ENCODE results near the gene CARMIL1. TPM values are rescaled to one million over a fixed set of nuclear protein-coding genes. Genes with fewer than 3 reads are reported as not detected.

The CARMIL1 gene
- total RNA-seq, 1 experiment from 2014 or later: 21.2 TPM

DNA sequence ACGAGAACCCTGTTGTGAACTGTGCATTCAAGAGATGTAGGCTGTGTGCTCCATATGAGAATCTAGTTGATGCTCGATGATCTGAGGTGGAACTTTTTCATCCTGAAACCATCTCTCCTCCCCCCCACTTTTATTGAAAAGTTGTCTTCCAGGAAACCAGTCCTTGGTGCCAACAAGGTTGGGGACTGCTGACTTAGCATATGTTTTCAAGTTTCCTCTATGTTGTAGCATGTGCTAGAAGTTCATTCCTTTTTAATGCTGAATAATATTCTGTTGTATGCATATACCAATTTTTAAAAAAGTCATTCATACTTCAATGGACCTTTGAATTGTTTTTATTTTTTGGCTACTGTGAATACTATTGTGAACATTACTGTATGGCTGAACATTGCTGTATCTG, 27.2 kb downstream of the CARMIL1 start:
- H3K27me3 ChIP-seq (replicated peaks): no peaks in the 10 kb centered on the region
- no peak for DNase-seq (ENCODE audit: low read depth in 1 of 2, low spot score in 2 of 2)
- no peak overlapping the region for H3K27ac ChIP-seq
- peaks cover 28% of the 10 kb centered on the region for H3K4me1 ChIP-seq (replicated peaks)
- H3K36me3 ChIP-seq: no peaks in the 10 kb centered on the region
- H3K4me3 ChIP-seq: no peak overlapping the region
- no peaks in the 10 kb centered on the region for H3K9me3 ChIP-seq (replicated peaks)

DNA sequence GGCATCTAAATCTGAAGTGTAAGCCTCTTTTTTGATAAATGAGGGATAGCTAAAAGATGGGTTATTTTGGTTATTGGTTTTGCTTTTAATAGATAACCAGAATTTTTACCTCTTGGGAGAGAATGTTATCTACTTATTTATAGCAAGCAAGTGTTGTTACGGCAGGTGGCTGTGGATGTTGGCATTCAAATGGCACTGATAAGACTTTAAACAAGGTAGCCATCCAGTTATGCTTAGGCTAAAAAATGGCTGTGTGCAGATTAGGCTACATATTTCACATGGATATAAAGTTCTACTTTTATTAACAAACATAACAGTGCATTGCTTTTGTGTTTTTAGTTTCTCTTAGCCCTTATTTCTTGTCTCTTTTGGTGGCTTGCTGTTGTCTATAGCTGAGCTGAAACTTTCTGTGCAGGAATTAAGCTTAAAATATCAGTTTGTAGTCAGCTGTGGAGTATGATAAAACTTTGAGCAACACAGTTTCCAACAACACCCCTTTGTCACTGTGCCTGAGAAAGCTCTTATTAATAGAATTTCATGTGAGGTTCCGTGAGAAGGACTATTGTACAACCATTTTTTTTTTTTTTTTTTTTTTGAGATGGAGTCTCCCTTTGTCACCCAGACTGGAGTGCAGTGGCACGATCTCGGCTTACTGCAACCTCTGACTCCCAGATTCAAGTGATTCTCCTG, 28.8 kb downstream of the CARMIL1 start:
- no peak for DNase-seq (ENCODE audit: low read depth in 1 of 2, low spot score in 2 of 2)
- Histone ChIP-seq H3K9me3 (replicated peaks) (no peaks in the 10 kb centered on the region), H3K4me1 (replicated peaks) (peaks cover 28% of the 10 kb centered on the region), H3K27ac (no peak overlapping the region), H3K36me3 (no peaks in the 10 kb centered on the region), H3K4me3 (no peak overlapping the region), H3K27me3 (replicated peaks) (no peaks in the 10 kb centered on the region)

DNA sequence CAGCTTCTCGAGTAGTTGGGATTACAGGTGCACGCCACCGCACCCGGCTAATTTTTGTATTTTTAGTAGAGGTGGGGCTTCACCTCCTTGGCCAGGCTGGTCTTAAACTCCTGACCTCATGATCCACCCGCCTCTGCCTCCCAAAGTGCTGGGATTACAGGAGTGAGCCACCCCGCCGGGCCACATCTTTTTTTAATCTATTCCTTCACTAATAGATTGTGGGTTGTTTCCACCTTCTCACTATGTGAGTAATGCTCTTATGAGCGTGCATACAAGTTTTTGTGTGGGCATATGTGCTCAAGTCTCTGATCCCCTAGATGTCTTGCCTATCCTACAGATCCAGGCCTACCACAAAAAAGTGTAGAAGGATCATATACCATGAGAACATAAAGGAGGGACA, 30.7 kb downstream of the CARMIL1 start:
- DNase-seq (ENCODE audit: low read depth in 1 of 2, low spot score in 2 of 2): no peak
- Histone ChIP-seq H3K4me3 (no peak overlapping the region), H3K27me3 (replicated peaks) (no peaks in the 10 kb centered on the region), H3K4me1 (replicated peaks) (peaks cover 25% of the 10 kb centered on the region), H3K9me3 (replicated peaks) (no peaks in the 10 kb centered on the region), H3K27ac (no peak overlapping the region), H3K36me3 (no peaks in the 10 kb centered on the region)

GRCh38 chr6:25311331-25311840, 32.2 kb downstream of the CARMIL1 start:
- Histone ChIP-seq H3K36me3 (no peaks in the 10 kb centered on the region), H3K4me3 (no peak overlapping the region), H3K27me3 (replicated peaks) (no peaks in the 10 kb centered on the region), H3K9me3 (replicated peaks) (no peaks in the 10 kb centered on the region), H3K27ac (peak overlapping the region; percentile 79), H3K4me1 (replicated peaks) (peaks cover 25% of the 10 kb centered on the region)
- peak in 1 of 2 experiments; percentile 44 for DNase-seq (ENCODE audit: low read depth in 1 of 2, low spot score in 2 of 2)

- Histone ChIP-seq H3K27ac (peak overlapping the region; percentile 79), H3K4me3 (no peak overlapping the region), H3K9me3 (replicated peaks) (no peaks in the 10 kb centered on the region)
These were observed 33.0 kb downstream of the CARMIL1 start for GRCh38 chr6:25312034-25312620.

GRCh38 chr6:25312703-25313102, 33.5 kb downstream of the CARMIL1 start:
- Histone ChIP-seq H3K27me3 (replicated peaks) (no peaks in the 10 kb centered on the region), H3K9me3 (replicated peaks) (no peaks in the 10 kb centered on the region), H3K36me3 (no peaks in the 10 kb centered on the region), H3K4me1 (replicated peaks) (peaks cover 25% of the 10 kb centered on the region), H3K4me3 (no peak overlapping the region), H3K27ac (peak overlapping the region; percentile 79)
- peak in 1 of 2 experiments; percentile 89 for DNase-seq (ENCODE audit: low read depth in 1 of 2, low spot score in 2 of 2)

More at GRCh38 chr6:25312034-25312620, 33.0 kb downstream of the CARMIL1 start:
- Histone ChIP-seq H3K4me1 (replicated peaks) (peaks cover 25% of the 10 kb centered on the region), H3K27me3 (replicated peaks) (no peaks in the 10 kb centered on the region), H3K36me3 (no peaks in the 10 kb centered on the region)
- DNase-seq (ENCODE audit: low read depth in 1 of 2, low spot score in 2 of 2): no peak

- DNase-seq (ENCODE audit: low read depth in 1 of 2, low spot score in 2 of 2): no peak
- no peaks in the 10 kb centered on the region for H3K36me3 ChIP-seq
- no peak overlapping the region for H3K27ac ChIP-seq
- no peaks in the 10 kb centered on the region for H3K9me3 ChIP-seq (replicated peaks)
- H3K27me3 ChIP-seq (replicated peaks): no peaks in the 10 kb centered on the region
- H3K4me3 ChIP-seq: no peak overlapping the region
- H3K4me1 ChIP-seq (replicated peaks): peaks cover 25% of the 10 kb centered on the region
These were observed 35.5 kb downstream of the CARMIL1 start for GRCh38 chr6:25314509-25315175.

- Histone ChIP-seq H3K27ac (no peak overlapping the region), H3K4me1 (replicated peaks) (peaks cover 32% of the 10 kb centered on the region), H3K27me3 (replicated peaks) (no peaks in the 10 kb centered on the region), H3K36me3 (no peaks in the 10 kb centered on the region), H3K9me3 (replicated peaks) (no peaks in the 10 kb centered on the region), H3K4me3 (no peak overlapping the region)
- DNase-seq (ENCODE audit: low read depth in 1 of 2, low spot score in 2 of 2): no peak
These were observed 36.3 kb downstream of the CARMIL1 start for GRCh38 chr6:25315194-25316177.

DNA sequence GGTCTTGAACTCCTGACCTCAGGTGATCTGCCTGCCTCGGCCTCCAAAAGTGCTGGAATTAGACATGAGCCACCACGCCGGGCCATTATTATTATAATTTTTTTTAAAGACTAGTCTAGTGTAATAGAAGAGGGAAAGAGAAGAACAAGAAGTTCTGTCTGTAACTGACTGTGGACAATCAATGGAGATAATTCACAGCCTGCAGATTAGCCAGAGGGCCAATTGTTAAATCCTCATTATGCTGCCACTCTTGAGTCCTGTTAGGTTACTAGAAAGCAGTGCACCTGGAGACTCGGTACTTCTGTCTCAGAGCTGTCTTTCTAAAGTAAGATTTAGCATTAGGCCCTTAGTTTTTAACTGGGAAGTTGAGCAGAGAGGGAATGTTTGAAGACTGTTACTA, 37.5 kb downstream of the CARMIL1 start:
- Histone ChIP-seq H3K4me3 (no peak overlapping the region), H3K9me3 (replicated peaks) (no peaks in the 10 kb centered on the region), H3K27me3 (replicated peaks) (no peaks in the 10 kb centered on the region), H3K36me3 (no peaks in the 10 kb centered on the region), H3K4me1 (replicated peaks) (peaks cover 24% of the 10 kb centered on the region), H3K27ac (no peak overlapping the region)
- DNase-seq (ENCODE audit: low read depth in 1 of 2, low spot score in 2 of 2): no peak

DNA sequence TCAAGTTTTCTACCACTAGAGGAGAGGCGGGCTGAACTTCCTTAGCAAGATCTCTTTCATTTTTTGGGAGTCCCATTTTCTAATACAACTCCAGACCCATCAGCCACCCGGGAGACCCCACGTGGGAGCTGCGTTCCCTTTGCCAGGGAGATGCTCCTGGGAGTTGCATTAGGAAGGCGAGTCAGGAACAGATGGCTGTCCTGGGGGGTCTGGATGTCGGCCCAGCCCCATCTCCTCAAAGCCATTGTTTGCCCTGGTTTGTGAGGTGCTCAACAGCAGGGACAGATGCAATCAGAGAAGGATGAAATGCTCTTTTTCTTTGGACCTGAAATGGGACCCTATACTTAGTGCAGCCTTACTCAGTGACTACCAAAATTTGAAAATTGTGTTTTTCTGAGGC, 39.4 kb downstream of the CARMIL1 start:
- DNase-seq (ENCODE audit: low read depth in 1 of 2, low spot score in 2 of 2): no peak
- Histone ChIP-seq H3K27ac (no peak overlapping the region), H3K4me1 (replicated peaks) (peaks cover 10% of the 10 kb centered on the region), H3K27me3 (replicated peaks) (no peaks in the 10 kb centered on the region), H3K36me3 (no peaks in the 10 kb centered on the region), H3K9me3 (replicated peaks) (no peaks in the 10 kb centered on the region), H3K4me3 (no peak overlapping the region)

- H3K36me3 ChIP-seq: no peaks in the 10 kb centered on the region
- H3K4me3 ChIP-seq: no peak overlapping the region
- peaks cover 13% of the 10 kb centered on the region for H3K4me1 ChIP-seq (replicated peaks)
- no peak overlapping the region for H3K27ac ChIP-seq
- no peaks in the 10 kb centered on the region for H3K27me3 ChIP-seq (replicated peaks)
- H3K9me3 ChIP-seq (replicated peaks): no peaks in the 10 kb centered on the region
- no peak for DNase-seq (ENCODE audit: low read depth in 1 of 2, low spot score in 2 of 2)
These were observed 41.3 kb downstream of the CARMIL1 start for GRCh38 chr6:25320459-25320858.

DNA sequence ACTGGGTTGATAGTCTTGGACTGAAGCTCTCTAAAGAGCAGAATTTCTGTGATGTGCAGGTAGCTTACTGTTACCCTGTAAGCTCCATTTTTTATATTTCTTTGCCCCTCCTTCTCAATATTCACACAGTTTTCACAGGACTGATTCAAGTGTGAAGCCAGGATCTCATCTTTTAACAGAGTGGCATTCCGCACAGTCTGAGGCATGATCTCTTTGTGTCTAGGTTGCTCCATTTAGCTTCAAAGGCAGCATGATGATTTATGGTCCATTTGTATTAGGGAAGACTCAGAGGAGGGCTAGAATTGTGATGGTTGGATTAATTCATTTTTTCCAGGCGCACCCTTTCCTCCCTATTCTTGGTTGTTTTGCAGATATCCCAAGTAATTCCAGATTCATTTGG, 43.5 kb downstream of the CARMIL1 start:
- Histone ChIP-seq H3K36me3 (no peaks in the 10 kb centered on the region), H3K4me3 (no peak overlapping the region), H3K27ac (no peak overlapping the region), H3K27me3 (replicated peaks) (no peaks in the 10 kb centered on the region), H3K4me1 (replicated peaks) (peaks cover 13% of the 10 kb centered on the region), H3K9me3 (replicated peaks) (no peaks in the 10 kb centered on the region)
- no peak for DNase-seq (ENCODE audit: low read depth in 1 of 2, low spot score in 2 of 2)

DNA sequence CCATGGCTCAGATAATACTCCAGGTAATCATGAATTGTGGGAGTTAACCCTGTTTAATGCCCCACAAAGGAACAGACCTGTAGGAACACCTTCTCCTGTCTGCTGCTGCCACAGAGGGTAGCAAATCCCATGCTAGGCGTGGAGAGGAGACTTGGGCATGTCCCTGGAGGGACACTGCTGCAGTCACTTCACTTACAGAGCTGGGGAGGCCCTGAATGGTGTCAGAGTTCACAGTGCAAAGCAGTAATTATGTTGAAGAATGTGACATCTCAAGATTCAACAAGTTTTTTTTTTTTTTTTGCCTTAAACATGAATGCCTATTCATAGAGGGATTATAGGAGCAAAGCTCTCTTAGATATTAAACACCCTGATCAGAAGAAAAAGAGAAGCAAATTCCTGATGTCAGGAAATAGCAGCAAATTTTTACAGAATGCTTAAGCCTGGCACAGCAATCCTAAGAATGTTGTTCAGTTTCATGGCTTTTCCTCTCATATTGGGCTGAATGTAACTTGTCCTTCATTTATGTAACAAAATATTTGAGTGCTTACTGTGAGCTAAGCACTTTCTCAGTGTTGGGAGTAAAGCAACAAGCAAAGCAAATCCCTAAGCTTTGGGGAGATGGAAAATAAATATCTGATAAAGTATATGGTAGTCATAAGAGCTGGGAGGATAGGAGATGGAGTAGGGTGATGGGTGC, 45.0 kb downstream of the CARMIL1 start:
- Histone ChIP-seq H3K36me3 (no peaks in the 10 kb centered on the region), H3K4me1 (replicated peaks) (peaks cover 13% of the 10 kb centered on the region), H3K27me3 (replicated peaks) (no peaks in the 10 kb centered on the region), H3K4me3 (no peak overlapping the region), H3K27ac (no peak overlapping the region), H3K9me3 (replicated peaks) (no peaks in the 10 kb centered on the region)
- DNase-seq (ENCODE audit: low read depth in 1 of 2, low spot score in 2 of 2): no peak
